HG03520 (cell line): ENCODE measurements around the gene IL1RAPL2.
"Not testable (repeated sequence)": the region's sequence is repeated elsewhere in the genome, so short reads cannot be mapped to it uniquely, and the experiment has no call there.

Experiments
- ATAC-seq: cut with Tn5 transposase; IDR thresholded peaks from one replicate; pipeline ENCODE4 v1.9.1; 2021; ENCODE audit warnings: mild to moderate bottlenecking, moderate library complexity; ENCODE audit not compliant: unreplicated experiment

IL1RAPL2 gene

DNA sequence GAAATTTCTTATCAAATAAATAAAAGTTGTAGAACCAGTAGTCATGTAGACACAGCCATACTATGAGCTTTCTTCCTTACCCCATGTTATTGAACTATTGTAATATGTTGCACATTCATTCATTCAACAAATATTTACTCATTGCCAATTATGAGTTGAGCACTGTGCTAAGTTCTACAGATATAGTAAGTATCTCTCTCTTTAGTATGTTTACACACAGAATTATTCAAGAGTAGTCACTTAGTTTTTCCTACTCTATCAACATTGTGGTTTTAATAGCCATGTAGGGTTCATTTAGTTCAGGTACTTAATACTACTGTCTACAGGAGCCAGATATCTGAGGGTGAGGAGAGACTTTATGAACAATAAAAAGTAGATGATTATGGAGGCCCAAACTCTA lies 568.3 kb downstream of the IL1RAPL2 start:
- ATAC-seq: no peak

DNA sequence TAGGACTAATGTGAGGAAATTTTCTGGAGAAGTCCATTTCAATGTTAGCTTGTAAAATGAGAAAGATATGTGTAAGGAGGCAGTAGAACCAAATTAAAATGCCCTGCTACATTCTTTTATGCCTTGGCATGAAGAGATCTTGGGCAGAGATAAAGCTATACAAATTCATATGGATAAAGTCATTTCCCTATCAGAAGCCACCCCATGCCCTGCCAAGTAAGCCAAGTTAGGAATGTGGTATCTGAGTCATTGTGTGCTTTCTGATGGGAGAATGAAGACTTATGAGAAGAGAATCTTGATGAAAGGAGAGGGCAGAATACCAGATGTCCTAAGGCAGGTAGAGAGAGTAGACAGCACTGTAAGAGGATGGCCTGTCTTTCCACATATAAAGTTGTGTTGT lies 570.8 kb downstream of the IL1RAPL2 start:
- ATAC-seq: no peak

DNA sequence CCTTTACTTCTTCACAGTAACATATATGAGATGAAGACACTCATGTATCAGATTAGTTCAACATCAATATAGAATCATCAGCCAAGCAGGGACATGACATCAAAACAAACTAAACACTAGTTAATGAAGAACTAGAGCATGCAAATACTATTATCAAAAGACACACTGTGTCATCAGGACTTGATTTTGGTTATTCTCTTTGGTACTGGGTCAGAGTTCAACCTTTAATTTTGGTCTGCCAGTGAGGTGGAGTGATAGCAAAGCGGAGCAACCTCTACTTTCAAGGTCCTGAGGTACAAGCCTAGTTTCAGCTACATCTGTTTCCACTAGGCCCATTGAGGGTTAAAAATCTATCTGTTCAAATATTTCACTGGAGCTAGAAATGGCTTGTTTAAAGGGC lies 584.0 kb downstream of the IL1RAPL2 start:
- ATAC-seq: no peak

DNA sequence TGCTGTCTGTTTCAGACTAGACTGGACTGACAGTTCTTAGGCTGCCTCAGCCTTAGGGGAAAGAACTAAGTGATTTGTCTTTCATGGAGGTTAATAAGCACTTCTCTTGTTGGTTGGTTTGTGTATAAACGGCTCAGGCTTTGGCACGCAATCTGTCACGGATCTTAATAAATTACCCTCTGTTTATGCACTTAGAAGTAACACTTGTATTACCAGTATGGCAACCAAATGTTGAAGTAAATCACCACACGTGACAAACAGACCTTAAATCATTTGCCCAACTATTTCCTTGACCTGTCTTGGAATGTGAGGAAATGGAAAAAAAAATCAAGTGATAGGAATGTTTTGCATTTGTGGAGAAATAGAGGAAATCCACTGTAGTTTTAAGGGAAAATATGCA lies 584.6 kb downstream of the IL1RAPL2 start:
- no peak for ATAC-seq

DNA sequence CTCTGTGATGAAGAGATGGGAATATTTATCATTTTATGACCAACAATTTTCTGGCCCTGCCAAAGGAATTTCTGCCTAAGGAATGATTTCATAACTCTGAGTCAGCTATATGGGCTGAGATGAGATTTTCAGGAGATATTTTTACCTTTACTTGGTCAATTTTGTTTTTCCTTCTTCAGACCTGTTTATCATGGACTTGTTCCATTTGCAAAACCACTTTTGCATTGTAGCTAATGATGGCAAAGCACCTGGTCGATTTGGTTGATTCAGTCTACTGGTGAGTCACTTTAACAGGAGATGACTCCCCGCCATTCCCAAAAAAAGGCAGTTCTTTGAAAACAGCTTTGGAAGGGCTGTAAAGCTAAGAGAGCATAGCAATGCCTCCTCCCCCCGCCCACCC lies 601.2 kb downstream of the IL1RAPL2 start:
- no peak for ATAC-seq

DNA sequence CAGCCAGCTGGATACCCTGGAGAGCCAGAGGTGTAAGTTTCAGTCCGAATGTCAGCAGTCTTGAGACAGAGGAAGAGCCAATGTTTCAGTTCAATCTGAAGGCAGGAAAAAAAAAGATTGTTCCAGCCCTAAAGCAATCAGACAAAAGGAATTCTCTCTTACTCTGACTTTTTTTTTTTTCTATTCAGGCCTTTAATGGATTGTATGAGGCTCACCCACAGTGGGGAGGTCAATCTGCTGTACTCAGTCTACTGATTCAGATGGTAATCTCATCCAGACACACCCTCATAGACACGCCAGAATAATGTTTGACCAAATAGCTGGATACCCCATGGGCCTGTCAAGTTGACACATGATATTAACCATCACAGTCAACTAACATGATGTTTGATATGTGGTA lies 602.6 kb downstream of the IL1RAPL2 start:
- ATAC-seq: no peak

DNA sequence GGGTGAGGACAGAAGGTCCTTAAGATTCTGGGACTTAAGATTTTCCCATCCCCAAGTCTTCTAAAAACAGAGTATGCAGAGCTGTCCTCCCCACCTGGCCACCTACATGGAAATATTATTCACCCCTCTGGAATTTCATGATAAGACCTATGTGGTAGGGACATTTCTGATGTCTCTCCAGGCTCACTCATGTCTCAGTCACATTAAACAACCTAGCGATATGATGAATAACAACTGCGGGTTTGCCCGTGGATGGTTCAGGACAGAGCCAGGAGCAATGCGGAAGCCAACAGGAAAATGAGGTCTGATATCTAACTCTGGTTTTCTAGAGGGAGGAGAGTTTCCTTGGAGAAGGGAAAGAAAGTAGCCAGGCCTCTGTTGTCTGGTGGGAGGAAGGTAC lies 607.1 kb downstream of the IL1RAPL2 start:
- no peak for ATAC-seq

DNA sequence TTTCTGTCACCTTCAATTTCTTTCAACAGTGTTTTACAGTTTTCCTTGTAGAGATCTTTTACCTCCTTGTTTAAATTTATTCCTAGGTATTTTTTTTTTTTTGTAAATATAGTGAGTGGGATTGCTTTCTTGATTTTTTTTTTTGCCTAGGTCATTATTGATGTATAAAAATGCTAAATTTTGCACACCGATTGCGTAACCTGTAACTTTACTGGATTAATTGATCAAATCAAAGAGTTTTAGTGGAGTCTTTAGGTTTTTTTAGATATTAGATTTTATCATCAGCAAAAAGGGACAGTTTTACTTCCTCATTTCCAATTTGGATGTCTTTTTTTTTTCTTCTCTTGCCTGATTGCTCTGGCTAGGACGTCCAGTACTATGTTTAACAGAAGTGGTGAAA lies 613.6 kb downstream of the IL1RAPL2 start:
- no peak for ATAC-seq

DNA sequence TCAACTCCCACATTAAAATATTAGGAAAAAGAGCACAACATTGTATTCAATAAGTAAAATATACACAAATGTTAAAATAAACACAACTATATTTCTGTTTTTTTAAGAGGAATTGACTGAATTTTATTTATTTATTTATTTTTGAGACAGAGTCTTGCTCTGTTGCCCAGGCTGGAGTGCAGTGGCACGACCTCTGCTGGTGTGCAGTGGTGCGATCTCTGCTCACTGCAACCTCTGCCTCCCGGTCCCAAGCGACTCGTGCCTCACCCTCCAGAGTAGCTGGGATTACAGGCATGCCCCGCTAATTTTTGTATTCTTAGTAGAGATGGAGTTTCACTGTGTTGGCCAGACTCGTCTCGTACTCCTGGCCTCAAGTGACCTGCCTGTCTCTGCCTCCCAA lies 623.1 kb downstream of the IL1RAPL2 start:
- ATAC-seq: no peak

DNA sequence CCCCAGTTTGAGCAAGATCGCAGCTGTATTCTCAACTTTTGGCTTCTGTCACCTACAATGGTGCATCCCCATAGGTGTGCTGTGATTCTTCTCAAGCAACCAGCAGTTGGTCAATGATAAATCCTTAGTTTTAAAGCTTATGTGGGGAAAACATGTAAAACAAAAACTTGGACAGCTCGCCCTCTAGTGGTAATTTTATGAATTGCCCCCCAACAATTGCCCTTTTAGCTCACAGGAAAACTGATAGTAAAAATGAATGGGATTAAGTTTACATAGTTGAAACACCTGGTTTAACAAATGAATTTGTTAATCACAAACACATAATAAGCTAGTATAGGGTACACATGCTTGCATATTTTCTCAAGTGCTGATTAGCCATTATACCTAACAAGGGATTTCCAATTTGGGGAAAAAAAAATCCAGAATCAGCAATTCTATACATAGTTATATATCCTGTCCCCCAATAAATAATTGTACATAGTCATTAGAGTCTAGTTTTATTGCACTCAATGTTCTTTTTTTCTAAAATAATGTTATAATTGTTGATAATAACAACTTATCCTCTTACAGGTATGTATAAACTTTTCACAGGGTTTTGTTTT lies 624.4 kb downstream of the IL1RAPL2 start:
- no peak for ATAC-seq

DNA sequence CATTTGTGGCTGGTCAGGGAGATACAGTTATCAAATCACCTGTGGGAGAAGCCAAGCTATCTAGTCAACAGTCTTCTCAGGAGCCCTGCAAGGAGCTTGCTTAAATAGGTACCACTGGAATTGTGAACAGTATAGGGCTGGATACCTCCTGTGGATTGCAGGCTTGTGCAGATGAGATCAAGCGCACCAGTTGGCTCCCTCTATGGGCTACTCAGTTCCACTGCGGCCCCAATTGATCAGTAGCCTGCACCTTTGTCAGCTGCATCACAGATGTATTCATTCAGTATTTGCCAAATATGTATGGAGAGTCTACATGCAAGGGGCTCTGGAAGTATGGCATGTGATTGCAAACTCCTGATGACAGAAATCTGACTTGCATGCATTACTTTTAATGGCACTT lies 625.9 kb downstream of the IL1RAPL2 start:
- no peak for ATAC-seq

DNA sequence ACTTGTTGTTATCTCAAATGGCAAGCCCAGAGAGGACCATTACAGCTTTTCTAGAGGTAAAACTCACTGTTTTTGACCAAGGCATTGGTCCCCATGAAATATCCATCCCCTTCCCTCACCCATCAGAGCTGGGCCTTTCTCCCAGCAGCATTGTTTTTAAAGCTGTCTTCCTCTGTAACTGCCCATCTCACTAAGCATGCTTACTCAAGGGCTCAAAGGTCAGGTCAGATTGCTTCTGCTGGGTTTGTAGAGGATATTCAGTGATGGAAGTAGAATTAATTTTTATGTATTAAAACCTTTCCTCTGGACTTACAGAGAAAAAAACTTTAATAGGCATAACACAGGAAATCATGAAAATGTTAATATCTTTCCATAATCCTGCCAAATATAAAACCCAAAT lies 643.4 kb downstream of the IL1RAPL2 start:
- ATAC-seq: no peak

DNA sequence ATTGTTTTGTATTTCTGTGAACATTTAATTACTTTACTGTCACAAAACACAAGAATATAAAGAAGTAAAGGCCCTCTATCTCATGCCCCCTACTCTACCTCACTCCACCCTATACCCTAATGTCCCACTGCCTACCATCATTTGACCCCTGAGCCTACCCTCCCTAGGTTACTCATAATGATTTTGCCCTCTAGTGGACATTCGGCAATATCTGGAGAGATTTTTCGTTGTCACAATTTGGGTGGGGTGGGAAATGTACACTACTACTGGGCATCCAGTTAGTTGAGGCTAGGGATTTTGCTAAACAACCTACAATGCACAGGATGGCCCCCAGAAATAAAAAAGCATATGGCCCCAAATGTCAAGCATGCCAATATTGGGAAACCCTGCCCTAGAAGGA lies 644.3 kb downstream of the IL1RAPL2 start:
- no peak for ATAC-seq

DNA sequence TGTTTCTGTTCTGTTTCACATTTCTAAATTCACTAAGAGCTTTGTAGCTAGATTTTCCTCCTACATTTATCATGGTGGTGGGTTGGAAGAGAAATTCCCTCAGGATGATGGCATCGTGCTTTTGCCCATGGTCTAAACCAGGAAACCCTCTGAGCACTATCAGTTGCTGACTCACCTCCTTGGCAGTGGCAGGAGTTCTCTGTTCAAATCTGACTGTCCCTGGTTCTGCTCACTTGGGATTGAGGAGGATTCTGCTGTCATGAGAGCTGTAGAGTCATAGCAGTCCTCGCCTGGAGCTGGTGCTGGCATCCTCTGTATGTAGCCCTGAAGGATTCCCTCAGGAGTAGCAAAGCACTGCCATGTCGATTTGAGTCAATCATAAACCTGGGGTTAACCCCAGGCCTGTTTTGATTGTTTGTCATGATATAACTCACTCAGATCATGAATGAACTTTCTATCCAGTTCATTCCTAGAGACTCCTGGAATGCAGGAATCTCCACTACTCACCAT lies 645.1 kb downstream of the IL1RAPL2 start:
- ATAC-seq: no peak

DNA sequence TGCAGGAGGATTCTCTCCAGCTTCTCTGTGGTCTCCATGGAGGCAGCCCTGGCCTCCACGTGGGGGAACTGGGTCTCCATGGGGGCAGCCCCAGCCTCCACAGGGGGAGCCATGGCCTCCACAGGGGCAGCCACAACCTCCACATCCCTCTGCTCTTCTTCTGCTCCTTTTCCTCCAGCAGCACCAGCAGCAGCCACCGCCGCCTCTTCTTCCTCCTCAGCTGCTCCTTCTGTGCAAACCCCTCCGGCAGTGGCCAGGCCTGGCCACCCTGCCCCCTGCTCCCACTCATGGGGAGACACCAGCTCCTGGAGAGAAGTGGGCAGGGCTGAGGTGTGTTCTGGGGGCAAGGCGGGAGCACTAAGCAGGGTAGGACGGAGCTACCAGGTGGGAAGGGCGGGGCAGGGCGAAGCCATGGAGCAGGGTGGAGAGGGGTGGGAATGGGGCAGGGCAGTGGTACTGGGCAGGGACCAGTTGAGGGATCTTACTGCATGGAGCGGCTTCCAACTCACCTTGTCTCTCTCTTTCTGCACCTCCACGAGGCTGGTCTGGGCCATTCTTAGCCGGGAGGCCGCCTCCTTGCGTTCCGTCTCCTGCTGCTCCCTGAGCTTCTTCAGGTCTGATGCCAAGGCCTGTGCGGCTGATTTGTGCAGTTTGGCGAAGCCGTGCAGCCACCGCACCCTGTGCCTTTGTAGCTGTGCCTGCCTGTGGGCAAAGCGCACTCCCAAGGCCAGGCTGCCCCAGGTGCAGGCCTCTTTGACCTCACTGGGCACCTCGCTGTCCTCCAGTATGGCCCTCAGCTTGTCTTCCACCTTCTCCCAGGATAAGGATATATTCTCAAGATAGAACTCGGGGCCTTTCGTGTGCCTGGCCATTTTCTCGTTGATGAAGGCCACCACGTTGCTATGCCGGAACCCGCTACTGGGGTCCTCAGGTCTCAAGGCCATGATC lies 653.7 kb downstream of the IL1RAPL2 start:
- no peak for ATAC-seq

DNA sequence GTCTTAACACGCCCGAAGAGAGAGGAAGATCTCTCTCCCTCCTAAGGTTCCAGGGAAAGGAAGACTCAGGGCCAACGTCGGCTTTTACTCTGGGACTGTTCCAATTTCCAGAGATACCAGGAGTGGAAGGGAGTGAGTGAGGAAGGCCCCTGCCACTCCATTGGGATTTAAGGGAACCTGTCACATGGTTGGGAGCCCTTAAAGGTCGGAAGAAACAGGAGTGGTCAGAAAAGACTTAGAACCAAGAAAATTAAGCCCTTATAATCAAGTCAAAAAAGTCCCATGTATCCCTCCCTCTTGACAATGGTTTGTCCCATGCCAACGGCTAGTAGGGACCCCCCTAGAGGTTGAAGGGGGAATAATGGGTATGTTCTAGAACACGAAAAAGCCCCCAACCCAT lies 654.6 kb downstream of the IL1RAPL2 start, which contains the start of gene TEX13A:
Gene TEX13A, minus strand, starts transcription at position 59 of the 400 bp plus-strand sequence. CDS start 297 bp downstream, outside the sequence.
- ATAC-seq: no peak

DNA sequence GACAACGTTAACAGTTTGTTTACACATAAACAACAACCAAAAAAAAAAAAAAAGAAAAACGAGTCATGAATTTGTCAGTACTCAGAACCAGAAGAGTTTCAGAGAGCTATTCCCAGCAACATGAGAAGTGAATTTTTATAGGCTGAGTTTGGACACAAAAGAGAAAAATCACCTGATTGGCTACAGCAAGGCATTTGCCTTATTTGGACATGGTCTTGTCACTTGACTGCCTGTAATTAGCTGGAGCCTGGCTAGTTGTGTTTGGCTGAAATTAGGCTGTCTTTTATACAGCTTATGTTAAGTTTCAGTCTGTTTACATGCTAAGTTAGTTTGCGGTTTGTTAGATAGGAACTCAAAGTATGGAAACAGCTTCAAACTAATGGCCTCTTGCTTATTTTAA lies 655.4 kb downstream of the IL1RAPL2 start:
- ATAC-seq: no peak

DNA sequence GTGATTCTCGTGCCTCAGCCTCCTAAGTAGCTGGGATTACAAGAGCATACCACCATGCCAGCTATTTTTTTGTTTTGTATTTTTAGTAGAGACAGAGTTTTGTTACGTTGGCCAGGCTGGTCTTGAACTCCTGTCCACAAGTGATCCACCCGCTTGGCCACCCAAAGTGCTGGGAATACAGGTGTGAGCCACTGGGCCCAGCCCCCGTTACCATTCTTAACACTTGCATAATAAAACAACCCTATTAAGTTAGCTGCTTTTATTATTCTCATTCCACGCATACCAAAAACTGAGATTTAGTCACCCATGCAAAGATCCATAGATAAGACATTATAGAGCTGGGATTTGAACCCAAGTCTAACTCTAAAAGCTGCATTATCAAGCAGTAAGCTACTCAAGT lies 660.5 kb downstream of the IL1RAPL2 start:
- ATAC-seq: no peak

DNA sequence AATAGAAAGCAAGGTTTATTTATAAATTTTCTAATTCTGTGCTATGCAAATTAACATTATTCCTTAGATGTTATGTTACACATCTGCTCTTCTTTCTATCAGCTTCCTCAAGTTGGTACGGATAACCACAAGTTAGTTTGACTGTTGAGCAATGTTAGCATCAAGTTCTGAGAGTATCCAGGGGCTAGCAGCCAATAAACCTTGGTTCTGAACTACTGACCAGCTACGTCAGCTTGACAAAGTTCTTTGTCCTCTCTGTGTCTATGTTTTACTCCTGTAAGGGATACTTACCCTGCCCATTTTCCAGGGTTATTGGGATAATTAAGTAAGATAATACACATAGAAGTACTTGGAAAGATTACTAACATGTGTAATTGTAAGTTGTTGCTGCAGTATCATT lies 662.6 kb downstream of the IL1RAPL2 start:
- ATAC-seq: no peak

DNA sequence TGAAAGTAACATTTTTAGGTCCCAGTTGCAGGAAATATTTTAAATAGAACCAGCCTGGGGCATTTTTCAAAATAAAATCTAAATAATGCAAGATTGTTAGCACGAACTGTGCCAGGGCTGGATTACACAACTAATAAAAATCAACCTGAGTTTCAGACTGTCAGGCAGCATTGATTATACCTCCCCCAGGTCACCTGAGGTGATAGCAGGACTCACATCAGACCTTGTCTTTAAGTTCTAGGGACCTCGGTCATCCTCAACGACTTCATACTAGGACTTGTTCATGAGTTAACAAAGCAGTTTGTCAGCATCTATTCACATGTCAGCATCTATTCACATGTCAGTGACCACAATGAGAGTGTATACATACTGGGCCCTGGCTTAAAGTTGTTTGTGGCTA lies 663.1 kb downstream of the IL1RAPL2 start:
- no peak for ATAC-seq

DNA sequence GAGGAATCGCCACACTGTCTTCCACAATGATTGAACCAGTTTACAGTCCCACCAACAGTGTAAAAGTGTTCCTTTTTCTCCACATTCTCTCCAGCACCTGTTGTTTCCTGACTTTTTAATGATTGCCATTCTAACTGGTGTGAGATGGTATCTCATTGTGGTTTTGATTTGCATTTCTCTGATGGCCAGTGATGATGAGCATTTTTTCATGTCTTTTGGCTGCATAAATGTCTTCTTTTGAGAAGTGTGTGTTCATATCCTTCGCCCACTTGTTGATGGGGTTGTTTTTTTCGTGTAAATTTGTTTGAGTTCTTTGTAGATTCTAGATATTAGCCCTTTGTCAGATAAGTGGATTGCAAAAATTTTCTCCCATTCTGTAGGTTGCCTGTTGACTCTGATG lies 671.4 kb downstream of the IL1RAPL2 start:
- not testable (repeated sequence) for ATAC-seq

DNA sequence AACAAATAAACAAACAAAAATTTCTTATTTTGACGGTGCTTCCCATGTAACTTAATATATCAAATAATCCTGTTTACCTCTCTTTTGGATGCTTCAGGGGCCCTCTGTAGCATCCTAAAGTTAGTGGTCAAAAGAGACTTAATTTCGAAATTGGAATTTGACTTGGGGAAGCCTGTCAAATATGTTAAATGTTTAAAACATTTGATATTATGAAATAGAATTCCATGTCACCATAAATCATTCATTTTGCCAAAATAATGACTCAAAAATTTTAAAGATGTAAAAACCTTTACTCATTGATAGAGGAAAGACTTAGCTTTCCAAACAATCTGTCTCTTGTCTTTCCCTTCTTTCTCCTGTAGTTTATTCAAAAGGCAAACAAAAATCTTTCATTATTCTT lies 675.1 kb downstream of the IL1RAPL2 start:
- ATAC-seq: no peak
